ENCODE measurements around the gene CCL2. TPM values are rescaled to one million over a fixed set of nuclear protein-coding genes. Genes with fewer than 3 reads are reported as not detected.

CCL2 gene
- polyA plus RNA-seq, 4 donors: 13.8 to 22.4 (median 16.0) TPM

DNA sequence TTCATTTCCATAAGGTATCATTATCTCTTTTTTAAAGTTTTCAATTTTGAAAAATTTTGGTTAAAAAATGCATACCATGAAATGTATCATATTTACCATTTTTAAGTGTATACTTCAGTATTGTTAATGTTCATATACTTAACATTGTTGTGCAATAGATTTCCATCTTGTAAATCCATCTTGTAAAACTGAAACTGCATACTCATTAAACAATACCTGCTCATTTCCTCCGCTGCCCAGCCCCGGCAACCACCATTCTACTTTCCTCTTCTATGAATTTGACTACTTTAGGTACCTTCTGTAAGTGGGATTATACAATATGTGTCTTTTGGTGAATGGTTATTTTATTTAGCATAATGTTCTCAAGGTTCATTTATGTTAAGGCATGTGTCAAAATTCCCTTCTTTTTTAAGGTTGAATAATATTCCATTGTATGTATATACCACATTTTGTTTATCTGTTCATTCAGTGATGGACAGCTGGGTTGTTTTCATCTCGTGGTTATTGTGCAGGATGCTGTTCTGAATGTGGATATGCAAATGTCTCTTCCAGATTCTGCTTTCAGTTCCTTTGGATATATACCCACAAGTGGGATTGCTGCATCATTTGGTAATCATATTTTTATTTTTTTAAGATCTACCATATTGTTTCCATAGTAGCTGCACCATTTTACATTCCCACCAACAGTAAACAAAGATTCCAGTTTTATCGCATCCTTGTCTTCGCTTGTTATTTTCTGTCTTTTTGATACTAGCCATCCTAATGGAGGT lies 6.7 kb downstream of the CCL2 start:
- DNase-seq (ENCODE audit: low read depth in 4 of 4, low spot score in 2 of 4): no peak

DNA sequence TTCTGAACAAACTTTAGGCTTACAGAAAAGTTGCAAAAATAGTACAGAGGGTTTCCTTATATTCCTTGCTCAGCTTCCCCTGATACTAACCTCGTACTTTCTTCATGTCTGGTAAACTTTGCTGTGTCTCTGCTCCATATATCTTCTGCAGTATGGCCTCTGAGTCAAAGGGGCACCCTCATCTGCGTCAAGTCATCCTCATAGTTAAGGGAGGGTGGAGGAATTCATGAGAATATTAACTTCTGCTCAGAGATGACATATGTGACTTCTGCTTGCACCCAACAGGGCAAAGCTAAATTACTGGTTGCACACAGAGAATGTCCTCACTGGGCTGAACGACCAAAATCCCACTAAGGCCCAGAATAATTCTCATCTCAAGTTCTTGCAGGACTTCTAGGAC lies 10.6 kb downstream of the CCL2 start:
- DNase-seq (ENCODE audit: low read depth in 4 of 4, low spot score in 2 of 4): no peak

DNA sequence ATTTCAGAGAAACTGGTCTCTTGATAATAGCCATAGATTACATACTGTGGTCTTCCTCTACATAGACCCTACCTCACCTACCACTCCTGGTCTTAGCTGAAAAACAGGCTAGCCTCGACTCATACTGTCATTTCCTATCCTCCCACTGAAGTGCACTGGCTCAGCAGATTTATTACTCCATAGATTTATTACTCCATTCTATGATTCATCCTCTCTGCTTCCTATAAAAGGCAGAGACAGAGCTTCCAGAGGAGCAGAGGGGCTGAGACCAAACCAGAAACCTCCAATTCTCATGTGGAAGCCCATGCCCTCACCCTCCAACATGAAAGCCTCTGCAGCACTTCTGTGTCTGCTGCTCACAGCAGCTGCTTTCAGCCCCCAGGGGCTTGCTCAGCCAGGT lies 14.9 kb downstream of the CCL2 start, which contains the start of gene CCL7:
CCL7 (plus strand) TSS at position 253 of the 400 bp plus-strand sequence; CDS start at position 323, 70 bp downstream.
- DNase-seq (ENCODE audit: low read depth in 4 of 4, low spot score in 2 of 4): no peak

GRCh38 chr17:34275881-34276280 lies 20.8 kb downstream of the CCL2 start:
- no peak for DNase-seq (ENCODE audit: low read depth in 4 of 4, low spot score in 2 of 4)

GRCh38 chr17:34276826-34277225 lies 21.7 kb downstream of the CCL2 start:
- no peak for DNase-seq (ENCODE audit: low read depth in 4 of 4, low spot score in 2 of 4)

- DNase-seq (ENCODE audit: low read depth in 4 of 4, low spot score in 2 of 4): no peak
Observed at GRCh38 chr17:34283571-34283970, 28.5 kb downstream of the CCL2 start.

GRCh38 chr17:34285286-34285792 lies 30.3 kb downstream of the CCL2 start, which contains the start of gene CCL11:
TSS of gene CCL11 (plus strand) at chr17:34285742. CDS start at chr17:34285809, 67 bp downstream.
- peak in 3 of 4 donors; percentile 27 to 38 (median 35) for DNase-seq (ENCODE audit: low read depth in 4 of 4, low spot score in 2 of 4)

- DNase-seq (ENCODE audit: low read depth in 4 of 4, low spot score in 2 of 4): no peak
Observed at GRCh38 chr17:34287875-34288274, 32.8 kb downstream of the CCL2 start.

DNA sequence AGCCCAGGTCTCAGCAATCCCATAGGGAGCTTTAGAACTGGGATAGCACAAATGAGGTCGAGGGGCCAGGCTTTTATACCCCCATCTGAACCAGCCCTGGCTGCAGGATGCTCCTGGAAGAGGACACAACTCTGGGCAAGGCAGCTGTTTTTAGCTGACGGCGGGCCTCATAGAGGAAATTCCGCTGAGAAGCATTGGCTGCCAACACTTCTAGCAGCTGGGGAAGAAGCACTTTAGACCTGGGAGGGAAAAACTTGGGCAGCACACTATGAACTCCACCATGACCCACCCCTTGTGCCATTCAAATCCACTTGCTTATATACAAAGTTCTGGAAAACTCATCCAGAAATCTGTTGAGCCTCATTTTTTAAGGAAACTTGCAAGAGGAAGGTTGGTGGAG lies 35.5 kb downstream of the CCL2 start:
- DNase-seq (ENCODE audit: low read depth in 4 of 4, low spot score in 2 of 4): no peak

DNA sequence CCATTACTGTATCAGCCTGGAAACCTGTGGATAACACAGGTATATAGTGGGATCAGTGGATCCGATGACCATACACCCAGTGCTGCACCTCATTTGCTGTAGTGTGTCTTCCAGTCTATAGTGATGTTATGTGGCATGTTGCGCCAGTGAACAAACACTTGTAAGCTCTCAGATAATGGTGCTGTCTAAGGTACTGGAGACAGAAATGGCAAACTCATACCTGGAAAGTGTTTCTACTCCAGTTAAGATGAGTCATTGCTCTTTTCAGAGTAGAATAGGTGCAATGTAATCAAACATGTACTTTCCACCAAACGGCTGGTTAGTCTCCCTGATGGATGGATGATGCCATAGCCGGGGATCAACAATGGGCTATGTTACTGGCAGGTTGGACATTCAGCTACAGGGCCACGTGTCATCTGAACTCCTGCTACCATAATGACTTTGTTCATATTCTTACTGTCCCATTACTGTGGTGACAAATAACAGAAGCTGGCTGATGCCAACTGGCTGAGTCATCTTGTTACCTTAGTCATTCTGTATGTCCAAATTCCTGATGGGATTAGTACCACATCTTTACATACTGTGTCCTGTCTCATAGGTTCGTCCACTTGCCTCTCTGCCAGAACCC lies 36.8 kb downstream of the CCL2 start:
- no peak for DNase-seq (ENCODE audit: low read depth in 4 of 4, low spot score in 2 of 4)

- no peak for DNase-seq (ENCODE audit: low read depth in 4 of 4, low spot score in 2 of 4)
Observed at GRCh38 chr17:34299027-34299426, 43.9 kb downstream of the CCL2 start.

DNA sequence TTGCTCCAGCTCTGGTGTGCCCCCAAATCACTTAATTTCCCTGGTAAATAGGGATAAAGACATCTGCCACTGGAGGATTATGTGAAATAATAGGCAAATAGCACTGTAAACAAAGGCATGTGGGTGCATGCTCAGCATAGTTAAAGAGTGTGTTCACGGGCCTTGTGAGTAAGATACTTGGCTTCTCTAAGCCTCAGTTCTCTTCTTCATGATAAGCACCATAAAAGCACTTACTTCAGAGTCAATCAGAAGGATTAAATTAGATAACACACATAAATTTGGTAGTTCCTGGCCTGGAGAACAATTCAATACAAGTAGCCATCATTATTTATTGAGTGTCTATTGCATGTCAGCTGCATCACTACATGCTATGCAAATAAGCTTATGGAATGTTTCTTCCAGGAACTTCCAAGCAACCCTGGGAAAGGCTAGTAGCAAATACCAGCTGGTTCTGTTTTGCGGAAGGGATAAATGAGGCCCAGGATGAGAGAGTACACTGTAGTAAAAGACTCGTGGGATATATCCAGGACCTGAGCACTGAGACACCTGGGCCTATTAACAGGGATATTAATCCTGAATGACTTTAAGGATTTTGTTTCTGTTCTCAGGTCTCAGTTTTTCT lies 45.0 kb downstream of the CCL2 start:
- DNase-seq (ENCODE audit: low read depth in 4 of 4, low spot score in 2 of 4): no peak

- no peak for DNase-seq (ENCODE audit: low read depth in 4 of 4, low spot score in 2 of 4)
Observed at GRCh38 chr17:34300652-34301370, 45.7 kb downstream of the CCL2 start.

DNA sequence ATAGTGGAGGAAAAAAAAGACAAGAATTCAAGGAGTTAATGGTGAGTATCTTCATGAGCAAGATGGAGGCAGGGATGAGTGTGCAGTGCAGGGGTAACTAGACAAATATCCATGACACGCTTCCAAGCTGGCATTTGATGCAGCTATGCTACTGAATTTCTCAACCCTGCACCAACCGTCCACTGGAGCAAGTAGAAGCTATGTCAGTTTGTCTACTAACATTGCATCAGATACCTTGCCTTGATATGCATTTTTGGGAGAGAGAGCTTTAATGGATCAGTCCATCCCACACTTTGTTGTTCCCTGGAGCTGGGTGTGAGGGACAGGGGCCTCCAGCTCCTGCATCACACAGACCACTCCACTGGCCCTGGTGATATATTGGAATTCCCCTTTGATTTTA lies 46.9 kb downstream of the CCL2 start:
- no peak for DNase-seq (ENCODE audit: low read depth in 4 of 4, low spot score in 2 of 4)

DNA sequence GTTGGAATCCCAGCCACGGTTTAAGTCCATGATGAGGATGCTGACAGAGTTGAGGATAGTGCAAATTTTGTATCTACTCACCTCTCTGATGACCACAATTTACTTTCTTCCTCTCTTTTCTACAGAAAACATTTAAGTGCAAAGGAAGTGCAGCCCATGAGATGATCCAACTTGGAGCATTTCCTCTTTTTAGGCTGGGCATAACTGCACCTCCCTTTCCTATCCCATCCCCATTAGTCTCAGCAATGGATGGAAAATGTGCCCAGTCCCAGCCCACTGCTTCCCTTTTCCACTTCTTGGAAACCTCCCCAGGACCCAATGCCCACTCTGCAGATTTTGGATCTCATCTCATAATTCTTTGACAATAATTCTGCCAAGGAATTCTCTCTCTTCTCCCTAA lies 47.6 kb downstream of the CCL2 start:
- DNase-seq (ENCODE audit: low read depth in 4 of 4, low spot score in 2 of 4): no peak

- DNase-seq (ENCODE audit: low read depth in 4 of 4, low spot score in 2 of 4): no peak
Observed at GRCh38 chr17:34303606-34304005, 48.5 kb downstream of the CCL2 start.

DNA sequence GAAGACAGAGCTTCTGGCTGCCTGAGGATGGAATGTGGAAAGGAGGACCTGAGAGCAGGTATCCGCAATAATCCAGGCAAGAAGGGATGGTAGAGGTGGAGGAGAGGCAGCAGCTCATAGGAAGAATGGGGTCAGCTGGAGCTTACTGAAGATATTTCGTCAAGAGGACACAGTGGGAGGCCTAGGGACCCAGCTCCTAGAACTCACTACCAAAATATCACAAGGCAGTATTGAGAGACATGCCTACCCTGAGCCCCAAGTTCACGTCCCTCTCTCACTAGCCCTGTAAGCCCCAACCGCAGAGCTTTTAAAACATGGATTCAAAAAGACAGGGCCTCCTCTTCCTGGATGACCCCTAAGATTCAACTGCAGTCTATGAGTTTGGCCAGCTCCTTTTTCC lies 50.0 kb downstream of the CCL2 start:
- DNase-seq (ENCODE audit: low read depth in 4 of 4, low spot score in 2 of 4): no peak

- no peak for DNase-seq (ENCODE audit: low read depth in 4 of 4, low spot score in 2 of 4)
Observed at GRCh38 chr17:34305606-34306005, 50.5 kb downstream of the CCL2 start.

DNA sequence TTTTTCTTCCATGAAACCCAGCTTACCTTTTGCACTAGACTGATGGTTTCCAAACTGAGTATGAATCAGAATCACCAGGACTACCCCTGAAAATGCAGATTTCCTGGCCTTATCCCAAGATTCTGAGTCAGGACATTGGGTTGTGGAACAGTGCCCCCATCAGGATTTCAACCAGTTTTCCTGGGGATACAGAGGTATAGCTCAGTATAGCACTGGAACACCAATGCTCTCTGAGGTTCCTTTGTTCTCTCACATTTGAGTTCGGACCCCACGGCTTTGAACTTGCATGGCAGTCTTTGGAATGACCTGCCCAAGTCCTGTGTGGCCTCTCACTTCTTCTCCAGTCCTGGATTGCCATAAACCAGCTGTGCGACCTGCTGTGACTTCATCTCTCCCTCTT lies 51.4 kb downstream of the CCL2 start:
- no peak for DNase-seq (ENCODE audit: low read depth in 4 of 4, low spot score in 2 of 4)

Data from left renal cortex interstitium (tissue), 4 donors.